ENCODE results near the gene TFPI.

TFPI gene

DNA sequence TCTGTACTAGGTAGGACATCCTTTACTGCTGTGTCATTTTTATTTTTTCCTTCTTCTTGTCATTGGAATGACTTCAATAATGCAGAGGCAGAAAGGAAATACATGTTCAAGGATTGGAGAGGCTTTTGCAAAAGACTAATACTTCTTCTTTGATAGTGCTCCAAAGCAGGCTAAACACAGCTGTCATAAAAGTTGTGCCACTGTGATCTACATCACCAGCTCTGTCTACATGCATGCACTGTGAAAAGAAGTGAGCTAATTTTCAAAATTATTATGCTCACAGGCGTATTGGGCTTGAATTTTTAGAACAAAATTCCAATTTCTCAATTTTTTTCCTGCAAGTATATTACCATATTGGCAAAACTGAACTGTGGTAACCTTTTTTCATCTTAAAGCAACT is 68.7 kb downstream of the TFPI start:
- Mint-ChIP-seq H3K36me3 (ENCODE audit: low read depth) (no peaks in the 10 kb centered on the region), H3K9me3 (no peaks in the 10 kb centered on the region), H3K27me3 (no peaks in the 10 kb centered on the region)

DNA sequence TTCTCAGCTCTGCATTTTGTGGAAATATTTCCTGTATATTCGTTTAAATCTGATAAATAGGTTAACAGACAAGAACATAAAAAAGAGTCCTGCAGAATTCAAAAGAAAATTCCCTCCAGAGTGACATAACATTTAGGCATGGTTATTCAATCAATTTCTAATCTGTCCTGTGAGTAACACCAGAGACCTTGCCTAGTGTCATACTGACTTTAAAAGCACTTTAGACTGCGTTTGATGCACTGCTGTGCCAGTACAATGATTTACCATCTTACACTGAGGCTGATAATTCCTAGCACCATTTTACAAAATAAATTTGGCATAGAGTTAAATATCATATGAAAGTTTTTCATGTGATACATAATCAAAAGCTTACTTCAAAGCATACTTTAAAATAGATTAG is 70.7 kb downstream of the TFPI start:
- H3K9me3 Mint-ChIP-seq: no peaks in the 10 kb centered on the region
- H3K4me1 Mint-ChIP-seq (ENCODE audit: low read depth): no peaks in the 10 kb centered on the region
- H3K4me3 Mint-ChIP-seq: no peak overlapping the region
- no peaks in the 10 kb centered on the region for H3K36me3 Mint-ChIP-seq (ENCODE audit: low read depth)
- no peak overlapping the region for H3K27ac Mint-ChIP-seq
- no peaks in the 10 kb centered on the region for H3K27me3 Mint-ChIP-seq

More for the DNA sequence above, 68.7 kb downstream of the TFPI start:
- H3K4me3 Mint-ChIP-seq: no peak overlapping the region
- H3K4me1 Mint-ChIP-seq (ENCODE audit: low read depth): no peaks in the 10 kb centered on the region
- H3K27ac Mint-ChIP-seq: no peak overlapping the region

DNA sequence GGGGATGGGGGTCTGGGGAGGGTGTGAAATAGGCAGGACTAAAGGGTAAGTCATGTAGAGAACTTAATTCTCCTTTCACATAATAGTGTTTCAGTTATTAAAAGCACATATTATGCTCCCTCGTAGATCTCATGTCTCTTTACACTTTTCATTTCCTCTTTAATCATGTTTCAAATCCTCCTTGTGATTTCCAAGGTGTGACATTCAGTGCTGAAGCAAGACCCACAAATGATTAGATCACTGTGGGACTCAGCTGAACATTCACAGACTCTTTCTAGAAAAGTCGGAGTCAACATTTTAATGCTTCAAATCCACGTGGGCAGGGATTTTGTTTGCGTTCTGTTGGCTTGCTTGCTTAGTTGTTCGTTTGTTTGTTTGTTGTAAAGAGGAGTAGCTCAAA is 71.4 kb downstream of the TFPI start:
- no peak overlapping the region for H3K4me3 Mint-ChIP-seq
- no peaks in the 10 kb centered on the region for H3K4me1 Mint-ChIP-seq (ENCODE audit: low read depth)
- no peaks in the 10 kb centered on the region for H3K27me3 Mint-ChIP-seq
- H3K27ac Mint-ChIP-seq: no peak overlapping the region
- H3K9me3 Mint-ChIP-seq: no peaks in the 10 kb centered on the region
- no peaks in the 10 kb centered on the region for H3K36me3 Mint-ChIP-seq (ENCODE audit: low read depth)

GRCh38 chr2:187481543-187481942 is 72.7 kb downstream of the TFPI start:
- H3K36me3 Mint-ChIP-seq (ENCODE audit: low read depth): no peaks in the 10 kb centered on the region
- H3K4me1 Mint-ChIP-seq (ENCODE audit: low read depth): no peaks in the 10 kb centered on the region
- H3K27me3 Mint-ChIP-seq: no peaks in the 10 kb centered on the region
- no peak overlapping the region for H3K27ac Mint-ChIP-seq
- H3K4me3 Mint-ChIP-seq: no peak overlapping the region
- H3K9me3 Mint-ChIP-seq: no peaks in the 10 kb centered on the region

DNA sequence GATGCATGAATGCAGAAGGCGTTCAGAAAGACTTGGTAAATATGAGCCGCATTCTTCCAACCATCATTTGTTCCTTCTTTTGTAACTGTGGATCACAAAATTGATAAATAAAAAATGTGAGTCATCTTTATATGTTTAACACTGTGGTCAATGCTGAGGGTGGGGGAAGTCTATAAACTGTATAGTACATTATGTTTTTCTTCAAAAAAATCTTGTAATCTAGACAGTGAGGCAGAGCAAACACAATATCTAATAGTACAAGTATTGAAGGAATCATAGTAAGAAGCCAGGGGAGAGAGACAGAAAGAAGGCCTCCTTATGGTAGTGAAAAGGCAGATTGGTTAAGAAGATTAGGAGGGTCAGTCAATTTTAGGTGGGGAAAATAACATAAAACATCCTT is 75.5 kb downstream of the TFPI start:
- Mint-ChIP-seq H3K27ac (peak overlapping the region; percentile 28), H3K36me3 (ENCODE audit: low read depth) (no peaks in the 10 kb centered on the region), H3K27me3 (no peaks in the 10 kb centered on the region), H3K4me3 (no peak overlapping the region), H3K9me3 (no peaks in the 10 kb centered on the region), H3K4me1 (ENCODE audit: low read depth) (peaks cover 5% of the 10 kb centered on the region)

DNA sequence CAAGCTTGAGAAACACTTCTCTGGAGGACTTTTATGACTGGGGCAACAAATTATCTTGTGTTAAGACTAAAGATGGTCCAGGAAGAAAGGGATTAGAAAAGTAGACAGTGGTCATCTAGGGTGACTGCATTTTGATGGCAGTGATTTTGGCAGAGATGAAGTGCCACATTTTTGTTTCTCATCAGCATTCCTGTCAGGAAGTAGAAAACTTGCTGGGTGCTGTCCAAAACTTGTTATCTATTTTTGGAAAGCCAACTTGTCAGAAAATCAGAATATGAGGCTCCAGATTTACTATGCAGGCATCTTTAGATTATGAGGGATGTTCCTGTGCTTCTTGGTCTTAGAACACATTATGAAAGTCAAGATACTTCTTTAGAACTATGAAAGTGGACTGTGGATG is 77.2 kb downstream of the TFPI start:
- H3K4me1 Mint-ChIP-seq (ENCODE audit: low read depth): peaks cover 5% of the 10 kb centered on the region
- H3K36me3 Mint-ChIP-seq (ENCODE audit: low read depth): no peaks in the 10 kb centered on the region

GRCh38 chr2:187475499-187476248 is 78.6 kb downstream of the TFPI start:
- H3K4me3 Mint-ChIP-seq: no peak overlapping the region
- peaks cover 5% of the 10 kb centered on the region for H3K4me1 Mint-ChIP-seq (ENCODE audit: low read depth)
- no peaks in the 10 kb centered on the region for H3K36me3 Mint-ChIP-seq (ENCODE audit: low read depth)
- H3K27ac Mint-ChIP-seq: no peak overlapping the region
- H3K27me3 Mint-ChIP-seq: no peaks in the 10 kb centered on the region
- no peaks in the 10 kb centered on the region for H3K9me3 Mint-ChIP-seq

More for the DNA sequence above, 77.2 kb downstream of the TFPI start:
- no peak overlapping the region for H3K27ac Mint-ChIP-seq
- H3K27me3 Mint-ChIP-seq: no peaks in the 10 kb centered on the region
- no peaks in the 10 kb centered on the region for H3K9me3 Mint-ChIP-seq
- H3K4me3 Mint-ChIP-seq: no peak overlapping the region

- Mint-ChIP-seq H3K4me3 (no peak overlapping the region), H3K27ac (no peak overlapping the region), H3K27me3 (no peaks in the 10 kb centered on the region), H3K4me1 (ENCODE audit: low read depth) (peaks cover 1% of the 10 kb centered on the region), H3K9me3 (no peaks in the 10 kb centered on the region), H3K36me3 (ENCODE audit: low read depth) (no peaks in the 10 kb centered on the region)
These were observed 83.5 kb downstream of the TFPI start for GRCh38 chr2:187470698-187471097.

- Mint-ChIP-seq H3K4me1 (ENCODE audit: low read depth) (no peaks in the 10 kb centered on the region), H3K27ac (no peak overlapping the region), H3K4me3 (no peak overlapping the region), H3K27me3 (no peaks in the 10 kb centered on the region), H3K36me3 (ENCODE audit: low read depth) (no peaks in the 10 kb centered on the region), H3K9me3 (no peaks in the 10 kb centered on the region)
These were observed 84.7 kb downstream of the TFPI start for GRCh38 chr2:187469538-187469937.

DNA sequence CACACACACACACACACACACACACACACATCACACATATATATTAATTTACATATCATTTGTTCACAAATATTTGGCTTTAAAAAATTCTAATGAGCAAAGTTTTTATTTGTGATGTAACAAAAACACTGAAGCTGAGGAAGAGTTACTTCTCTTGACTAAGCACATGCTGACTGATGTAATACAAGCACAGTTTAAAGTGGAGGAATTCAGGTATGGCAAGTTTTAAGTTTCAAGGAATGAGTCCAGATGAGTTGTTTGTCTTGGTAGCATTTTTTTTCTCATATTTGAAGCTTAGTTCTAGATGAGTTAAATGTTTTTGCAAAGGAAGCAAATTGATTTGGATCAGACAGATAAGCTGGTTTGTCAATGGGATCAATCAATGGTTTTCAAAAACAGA is 86.0 kb downstream of the TFPI start:
- no peak overlapping the region for H3K27ac Mint-ChIP-seq
- H3K36me3 Mint-ChIP-seq (ENCODE audit: low read depth): no peaks in the 10 kb centered on the region
- H3K4me1 Mint-ChIP-seq (ENCODE audit: low read depth): no peaks in the 10 kb centered on the region
- H3K4me3 Mint-ChIP-seq: no peak overlapping the region
- no peaks in the 10 kb centered on the region for H3K27me3 Mint-ChIP-seq
- no peaks in the 10 kb centered on the region for H3K9me3 Mint-ChIP-seq

- H3K36me3 Mint-ChIP-seq (ENCODE audit: low read depth): no peaks in the 10 kb centered on the region
- no peak overlapping the region for H3K27ac Mint-ChIP-seq
- no peaks in the 10 kb centered on the region for H3K4me1 Mint-ChIP-seq (ENCODE audit: low read depth)
- no peak overlapping the region for H3K4me3 Mint-ChIP-seq
- no peaks in the 10 kb centered on the region for H3K27me3 Mint-ChIP-seq
- no peaks in the 10 kb centered on the region for H3K9me3 Mint-ChIP-seq
These were observed 88.0 kb downstream of the TFPI start for GRCh38 chr2:187466129-187466792.

DNA sequence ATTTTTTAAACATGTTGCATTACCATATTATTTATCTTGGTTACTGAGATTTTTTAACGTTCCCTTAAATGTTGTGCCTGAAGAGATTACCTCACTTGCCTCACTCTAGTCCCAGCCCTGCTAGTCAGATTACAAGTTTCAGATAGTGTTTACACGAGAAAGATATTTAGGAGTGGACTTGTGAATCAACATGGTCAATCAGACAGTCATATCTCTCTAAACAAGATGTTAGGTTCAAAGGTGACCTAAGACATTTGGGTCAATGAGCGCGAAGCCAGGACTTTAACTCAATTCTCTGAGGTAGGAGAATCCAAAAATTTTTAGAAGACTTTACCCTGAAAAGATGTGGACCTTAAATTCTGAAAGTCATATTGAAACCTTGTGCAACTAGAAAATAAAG is 91.4 kb downstream of the TFPI start:
- H3K27me3 Mint-ChIP-seq: no peaks in the 10 kb centered on the region
- no peaks in the 10 kb centered on the region for H3K4me1 Mint-ChIP-seq (ENCODE audit: low read depth)
- H3K36me3 Mint-ChIP-seq (ENCODE audit: low read depth): no peaks in the 10 kb centered on the region
- no peaks in the 10 kb centered on the region for H3K9me3 Mint-ChIP-seq
- H3K4me3 Mint-ChIP-seq: no peak overlapping the region
- no peak overlapping the region for H3K27ac Mint-ChIP-seq

- no peaks in the 10 kb centered on the region for H3K36me3 Mint-ChIP-seq (ENCODE audit: low read depth)
- no peak overlapping the region for H3K27ac Mint-ChIP-seq
- no peaks in the 10 kb centered on the region for H3K4me1 Mint-ChIP-seq (ENCODE audit: low read depth)
- no peaks in the 10 kb centered on the region for H3K9me3 Mint-ChIP-seq
- no peaks in the 10 kb centered on the region for H3K27me3 Mint-ChIP-seq
- H3K4me3 Mint-ChIP-seq: no peak overlapping the region
These were observed 92.7 kb downstream of the TFPI start for GRCh38 chr2:187461294-187462261.

GRCh38 chr2:187459256-187459655 is 95.0 kb downstream of the TFPI start:
- Mint-ChIP-seq H3K9me3 (no peaks in the 10 kb centered on the region), H3K4me1 (ENCODE audit: low read depth) (no peaks in the 10 kb centered on the region), H3K36me3 (ENCODE audit: low read depth) (no peaks in the 10 kb centered on the region), H3K27ac (no peak overlapping the region), H3K4me3 (no peak overlapping the region), H3K27me3 (no peaks in the 10 kb centered on the region)

DNA sequence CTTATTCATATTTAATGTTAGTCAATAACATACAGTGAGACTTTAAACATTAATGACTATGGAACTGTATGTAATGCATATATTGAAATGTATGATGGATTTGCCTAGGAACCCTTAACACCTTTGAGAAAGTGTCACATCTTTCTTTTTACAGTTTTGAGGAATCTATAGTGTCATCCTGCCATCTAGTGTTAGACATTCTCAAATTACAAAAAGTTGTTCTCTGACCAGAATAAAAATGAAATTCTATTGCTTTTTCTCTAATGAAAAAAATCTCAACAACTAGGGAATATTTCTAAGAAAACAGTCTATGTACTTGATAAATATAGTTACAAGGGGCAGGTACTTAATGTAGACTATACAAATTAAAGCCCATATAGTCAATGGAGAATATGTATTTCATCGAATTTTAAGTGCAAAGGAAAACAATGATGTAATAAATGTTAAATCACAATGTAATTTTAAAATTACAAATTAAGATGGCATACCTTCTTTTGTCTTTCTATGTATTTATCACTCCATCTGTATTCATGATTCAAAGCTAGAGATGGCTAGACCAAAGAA is 101.1 kb downstream of the TFPI start:
- Mint-ChIP-seq H3K4me1 (ENCODE audit: low read depth) (peaks cover 5% of the 10 kb centered on the region), H3K27ac (no peak overlapping the region), H3K36me3 (ENCODE audit: low read depth) (no peaks in the 10 kb centered on the region), H3K4me3 (no peak overlapping the region), H3K9me3 (no peaks in the 10 kb centered on the region), H3K27me3 (no peaks in the 10 kb centered on the region)
